Measurements from ENCODE around the gene REXO1. TPM values are rescaled to one million over a fixed set of nuclear protein-coding genes. Genes with fewer than 3 reads are reported as not detected.

REXO1 gene
- total and polyA plus RNA-seq, 2 of the 13 experiments (the other 11 are each of a cell fraction or from before 2014, with no cell fraction given) = 5.0 to 11.2 TPM

GRCh38 chr19:1812426-1813191, 35.7 kb downstream of the REXO1 start (continued):
- TF ChIP-seq, protein P1, sequence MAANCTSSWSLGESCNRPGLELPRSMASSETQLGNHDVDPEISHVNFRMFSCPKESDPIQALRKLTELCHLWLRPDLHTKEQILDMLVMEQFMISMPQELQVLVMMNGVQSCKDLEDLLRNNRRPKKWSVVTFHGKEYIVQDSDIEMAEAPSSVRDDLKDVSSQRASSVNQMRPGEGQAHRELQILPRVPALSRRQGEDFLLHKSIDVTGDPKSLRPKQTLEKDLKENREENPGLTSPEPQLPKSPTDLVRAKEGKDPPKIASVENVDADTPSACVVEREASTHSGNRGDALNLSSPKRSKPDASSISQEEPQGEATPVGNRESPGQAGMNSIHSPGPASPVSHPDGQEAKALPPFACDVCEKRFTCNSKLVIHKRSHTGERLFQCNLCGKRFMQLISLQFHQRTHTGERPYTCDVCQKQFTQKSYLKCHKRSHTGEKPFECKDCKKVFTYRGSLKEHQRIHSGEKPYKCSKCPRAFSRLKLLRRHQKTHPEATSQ (CRISPR knock-in tag; IDR thresholded peaks at IDR 0.05; ENCODE audit: borderline replicate concordance) = no peak
- TF ChIP-seq, protein P2, sequence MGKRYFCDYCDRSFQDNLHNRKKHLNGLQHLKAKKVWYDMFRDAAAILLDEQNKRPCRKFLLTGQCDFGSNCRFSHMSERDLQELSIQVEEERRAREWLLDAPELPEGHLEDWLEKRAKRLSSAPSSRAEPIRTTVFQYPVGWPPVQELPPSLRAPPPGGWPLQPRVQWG (CRISPR knock-in tag; IDR thresholded peaks at IDR 0.05; ENCODE audit: borderline replicate concordance, low read depth) = no peak
- TF ChIP-seq NFAT5 (CRISPR knock-in tag; IDR thresholded peaks at IDR 0.05) (no peak), PRPF4 (IDR thresholded peaks at IDR 0.05; ENCODE audit: low read depth, low read length, poor library complexity, severe bottlenecking) (no peak), TAF15 (IDR thresholded peaks at IDR 0.05; ENCODE audit: low read depth, low read length, poor library complexity, severe bottlenecking) (no peak), SNAPC5 (CRISPR knock-in tag; IDR thresholded peaks at IDR 0.05; ENCODE audit: borderline replicate concordance) (no peak), ZNF362 (CRISPR knock-in tag; IDR thresholded peaks at IDR 0.05; ENCODE audit: borderline replicate concordance) (no peak; the same call in 1 of the 2 replicates), ZBTB39 (CRISPR knock-in tag; IDR thresholded peaks at IDR 0.05) (no peak)
- TF ChIP-seq, protein P3, sequence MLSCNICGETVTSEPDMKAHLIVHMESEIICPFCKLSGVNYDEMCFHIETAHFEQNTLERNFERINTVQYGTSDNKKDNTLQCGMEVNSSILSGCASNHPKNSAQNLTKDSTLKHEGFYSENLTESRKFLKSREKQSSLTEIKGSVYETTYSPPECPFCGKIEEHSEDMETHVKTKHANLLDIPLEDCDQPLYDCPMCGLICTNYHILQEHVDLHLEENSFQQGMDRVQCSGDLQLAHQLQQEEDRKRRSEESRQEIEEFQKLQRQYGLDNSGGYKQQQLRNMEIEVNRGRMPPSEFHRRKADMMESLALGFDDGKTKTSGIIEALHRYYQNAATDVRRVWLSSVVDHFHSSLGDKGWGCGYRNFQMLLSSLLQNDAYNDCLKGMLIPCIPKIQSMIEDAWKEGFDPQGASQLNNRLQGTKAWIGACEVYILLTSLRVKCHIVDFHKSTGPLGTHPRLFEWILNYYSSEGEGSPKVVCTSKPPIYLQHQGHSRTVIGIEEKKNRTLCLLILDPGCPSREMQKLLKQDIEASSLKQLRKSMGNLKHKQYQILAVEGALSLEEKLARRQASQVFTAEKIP (CRISPR knock-in tag; IDR thresholded peaks at IDR 0.05; ENCODE audit: borderline replicate concordance) = no peak
- TF ChIP-seq, protein P4, sequence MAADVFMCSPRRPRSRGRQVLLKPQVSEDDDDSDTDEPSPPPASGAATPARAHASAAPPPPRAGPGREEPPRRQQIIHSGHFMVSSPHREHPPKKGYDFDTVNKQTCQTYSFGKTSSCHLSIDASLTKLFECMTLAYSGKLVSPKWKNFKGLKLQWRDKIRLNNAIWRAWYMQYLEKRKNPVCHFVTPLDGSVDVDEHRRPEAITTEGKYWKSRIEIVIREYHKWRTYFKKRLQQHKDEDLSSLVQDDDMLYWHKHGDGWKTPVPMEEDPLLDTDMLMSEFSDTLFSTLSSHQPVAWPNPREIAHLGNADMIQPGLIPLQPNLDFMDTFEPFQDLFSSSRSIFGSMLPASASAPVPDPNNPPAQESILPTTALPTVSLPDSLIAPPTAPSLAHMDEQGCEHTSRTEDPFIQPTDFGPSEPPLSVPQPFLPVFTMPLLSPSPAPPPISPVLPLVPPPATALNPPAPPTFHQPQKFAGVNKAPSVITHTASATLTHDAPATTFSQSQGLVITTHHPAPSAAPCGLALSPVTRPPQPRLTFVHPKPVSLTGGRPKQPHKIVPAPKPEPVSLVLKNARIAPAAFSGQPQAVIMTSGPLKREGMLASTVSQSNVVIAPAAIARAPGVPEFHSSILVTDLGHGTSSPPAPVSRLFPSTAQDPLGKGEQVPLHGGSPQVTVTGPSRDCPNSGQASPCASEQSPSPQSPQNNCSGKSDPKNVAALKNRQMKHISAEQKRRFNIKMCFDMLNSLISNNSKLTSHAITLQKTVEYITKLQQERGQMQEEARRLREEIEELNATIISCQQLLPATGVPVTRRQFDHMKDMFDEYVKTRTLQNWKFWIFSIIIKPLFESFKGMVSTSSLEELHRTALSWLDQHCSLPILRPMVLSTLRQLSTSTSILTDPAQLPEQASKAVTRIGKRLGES (CRISPR knock-in tag; IDR thresholded peaks at IDR 0.05; ENCODE audit: borderline replicate concordance) = no peak; the same call in 1 of the 2 replicates

All from HepG2 (cell line).